ENCODE measurements around the gene PLXNA1. TPM values are rescaled to one million over a fixed set of nuclear protein-coding genes. Genes with fewer than 3 reads are reported as not detected.

PLXNA1 gene
- polyA plus RNA-seq, 1 of the 3 experiments (the other 2 are of a cell fraction) = 48.1 TPM

DNA sequence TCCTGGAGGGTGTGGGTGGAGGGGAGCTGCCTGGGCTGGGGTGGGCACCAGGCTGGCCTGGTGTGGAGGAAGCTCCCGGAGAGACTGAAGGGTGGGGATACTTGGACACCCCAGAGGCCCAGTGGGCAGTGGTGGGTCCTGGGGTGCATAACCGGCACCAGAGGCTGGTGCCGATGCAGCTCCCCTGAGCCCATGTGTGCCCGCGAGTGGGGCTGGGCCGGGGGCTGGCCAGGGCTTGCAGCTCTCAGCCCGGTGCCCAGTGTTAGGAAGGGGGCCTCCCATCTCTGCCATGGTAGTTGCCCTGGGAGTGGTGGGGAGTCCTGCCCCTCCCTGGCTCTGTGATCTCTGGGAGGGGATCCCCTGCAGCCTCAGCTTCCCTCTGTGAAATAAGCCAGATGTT lies 9.3 kb downstream of the PLXNA1 start:
- H3K4me1 ChIP-seq (ENCODE audit: control insufficient read depth in 1 of 2, insufficient read depth in 2 of 2, low read depth in 1 of 2, low read length in 1 of 2) = peaks cover 4 to 8% of the 10 kb centered on the region in 2 experiments; a peak in 2 of 4 replicates
- no peaks in the 10 kb centered on the region for H3K9me2 ChIP-seq
- H3K4me2 ChIP-seq = no peak overlapping the region
- H3K27ac ChIP-seq (ENCODE audit: low read depth in 2 of 2, low read length in 1 of 2) = no peak overlapping the region
- TF ChIP-seq TAF1 (IDR thresholded peaks at IDR 0.05; ENCODE audit: borderline replicate concordance, low read depth, low read length) = no peak
- TF ChIP-seq, protein P1, sequence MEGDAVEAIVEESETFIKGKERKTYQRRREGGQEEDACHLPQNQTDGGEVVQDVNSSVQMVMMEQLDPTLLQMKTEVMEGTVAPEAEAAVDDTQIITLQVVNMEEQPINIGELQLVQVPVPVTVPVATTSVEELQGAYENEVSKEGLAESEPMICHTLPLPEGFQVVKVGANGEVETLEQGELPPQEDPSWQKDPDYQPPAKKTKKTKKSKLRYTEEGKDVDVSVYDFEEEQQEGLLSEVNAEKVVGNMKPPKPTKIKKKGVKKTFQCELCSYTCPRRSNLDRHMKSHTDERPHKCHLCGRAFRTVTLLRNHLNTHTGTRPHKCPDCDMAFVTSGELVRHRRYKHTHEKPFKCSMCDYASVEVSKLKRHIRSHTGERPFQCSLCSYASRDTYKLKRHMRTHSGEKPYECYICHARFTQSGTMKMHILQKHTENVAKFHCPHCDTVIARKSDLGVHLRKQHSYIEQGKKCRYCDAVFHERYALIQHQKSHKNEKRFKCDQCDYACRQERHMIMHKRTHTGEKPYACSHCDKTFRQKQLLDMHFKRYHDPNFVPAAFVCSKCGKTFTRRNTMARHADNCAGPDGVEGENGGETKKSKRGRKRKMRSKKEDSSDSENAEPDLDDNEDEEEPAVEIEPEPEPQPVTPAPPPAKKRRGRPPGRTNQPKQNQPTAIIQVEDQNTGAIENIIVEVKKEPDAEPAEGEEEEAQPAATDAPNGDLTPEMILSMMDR (IDR thresholded peaks at IDR 0.05) = no peak
- TF ChIP-seq NRF1 (IDR thresholded peaks at IDR 0.05; ENCODE audit: low read depth, low read length) = no peak
- TF ChIP-seq MEF2A (IDR thresholded peaks at IDR 0.05; ENCODE audit: borderline replicate concordance, low read depth) = no peak
- TF ChIP-seq TCF12 (IDR thresholded peaks at IDR 0.05) = no peak
- TF ChIP-seq CHD2 (IDR thresholded peaks at IDR 0.05; ENCODE audit: low read length, partially characterized antibody) = no peak
- no peak for TF ChIP-seq EP300 (IDR thresholded peaks at IDR 0.05; ENCODE audit: borderline replicate concordance in 1 of 2, low read depth in 1 of 2, low read length in 1 of 2)
- no peak for TF ChIP-seq NFIC (IDR thresholded peaks at IDR 0.05; ENCODE audit: borderline replicate concordance)
- no peak for TF ChIP-seq EZH2phosphoT487 (IDR thresholded peaks at IDR 0.05; ENCODE audit: borderline replicate concordance, low read depth)
- no peak for TF ChIP-seq REST (IDR thresholded peaks at IDR 0.05; ENCODE audit: low read depth, low read length)
- no peak for TF ChIP-seq SIN3A (IDR thresholded peaks at IDR 0.05; ENCODE audit: borderline replicate concordance, low read depth, low read length)
- TF ChIP-seq, protein P2, sequence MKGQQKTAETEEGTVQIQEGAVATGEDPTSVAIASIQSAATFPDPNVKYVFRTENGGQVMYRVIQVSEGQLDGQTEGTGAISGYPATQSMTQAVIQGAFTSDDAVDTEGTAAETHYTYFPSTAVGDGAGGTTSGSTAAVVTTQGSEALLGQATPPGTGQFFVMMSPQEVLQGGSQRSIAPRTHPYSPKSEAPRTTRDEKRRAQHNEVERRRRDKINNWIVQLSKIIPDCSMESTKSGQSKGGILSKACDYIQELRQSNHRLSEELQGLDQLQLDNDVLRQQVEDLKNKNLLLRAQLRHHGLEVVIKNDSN (IDR thresholded peaks at IDR 0.05; ENCODE audit: borderline replicate concordance, low read depth) = no peak
- no peak for TF ChIP-seq ELF1 (IDR thresholded peaks at IDR 0.05)
- no peak for TF ChIP-seq RFX5 (IDR thresholded peaks at IDR 0.05; ENCODE audit: low read length)
- TF ChIP-seq JUND (IDR thresholded peaks at IDR 0.05) = no peak
- no peaks in the 10 kb centered on the region for H3K27me3 ChIP-seq (ENCODE audit: insufficient read depth)
- H3F3A ChIP-seq (replicated peaks; ENCODE audit: insufficient read depth) = no peaks in the 10 kb centered on the region
- H3K9ac ChIP-seq = no peak overlapping the region
- H2AFZ ChIP-seq (ENCODE audit: low read depth) = no peak overlapping the region
- POLR2A ChIA-PET = interaction anchor here (0.6 to 1.5 kb wide), 2 partner anchors 15 to 419 kb away, joined by 3 read pairs; no protein-coding TSS in a partner anchor
- peaks cover 100% of the 10 kb centered on the region for H3K79me2 ChIP-seq (ENCODE audit: insufficient read depth)
- CTCF ChIA-PET = interaction anchor here (1.2 to 1.9 kb wide), 5 partner anchors 9 to 463 kb away, joined by 3 to 12 read pairs (median 4); partner anchors contain the start of gene PLXNA1
- H4K20me1 ChIP-seq (ENCODE audit: insufficient read depth) = peaks cover 100% of the 10 kb centered on the region
- no CpG with 5 or more reads among the region's 7 CpGs for WGBS (ENCODE audit: low lambda C conversion rate)
- no peak overlapping the region for H3K4me3 ChIP-seq (ENCODE audit: low read depth in 2 of 2, low read length in 1 of 2)
- H3K36me3 ChIP-seq (replicated peaks in 1 of 2; ENCODE audit: control insufficient read depth in 1 of 2, insufficient read depth in 2 of 2, low read length in 1 of 2) = peaks cover 0 to 61% of the 10 kb centered on the region in 2 experiments
- H3K9me3 ChIP-seq = no peaks in the 10 kb centered on the region
- no peak for DNase-seq

Measured in SK-N-SH (cell line).